Activated CD4-positive, alpha-beta T cell treated with anti-CD3 and anti-CD28 coated beads, Interleukin-2, amount 50 U/mL, for 48 hours (primary cell): ENCODE measurements around the gene RAB3D.

ENCODE experiments used
- DNase-seq, 2 experiments: peaks; one replicate each; pipeline ENCODE4 v3.0.0-alpha.2; 2020

The RAB3D gene

GRCh38 chr19:11295180-11295579 is 44.3 kb downstream of the RAB3D start:
- DNase-seq: no peak

DNA sequence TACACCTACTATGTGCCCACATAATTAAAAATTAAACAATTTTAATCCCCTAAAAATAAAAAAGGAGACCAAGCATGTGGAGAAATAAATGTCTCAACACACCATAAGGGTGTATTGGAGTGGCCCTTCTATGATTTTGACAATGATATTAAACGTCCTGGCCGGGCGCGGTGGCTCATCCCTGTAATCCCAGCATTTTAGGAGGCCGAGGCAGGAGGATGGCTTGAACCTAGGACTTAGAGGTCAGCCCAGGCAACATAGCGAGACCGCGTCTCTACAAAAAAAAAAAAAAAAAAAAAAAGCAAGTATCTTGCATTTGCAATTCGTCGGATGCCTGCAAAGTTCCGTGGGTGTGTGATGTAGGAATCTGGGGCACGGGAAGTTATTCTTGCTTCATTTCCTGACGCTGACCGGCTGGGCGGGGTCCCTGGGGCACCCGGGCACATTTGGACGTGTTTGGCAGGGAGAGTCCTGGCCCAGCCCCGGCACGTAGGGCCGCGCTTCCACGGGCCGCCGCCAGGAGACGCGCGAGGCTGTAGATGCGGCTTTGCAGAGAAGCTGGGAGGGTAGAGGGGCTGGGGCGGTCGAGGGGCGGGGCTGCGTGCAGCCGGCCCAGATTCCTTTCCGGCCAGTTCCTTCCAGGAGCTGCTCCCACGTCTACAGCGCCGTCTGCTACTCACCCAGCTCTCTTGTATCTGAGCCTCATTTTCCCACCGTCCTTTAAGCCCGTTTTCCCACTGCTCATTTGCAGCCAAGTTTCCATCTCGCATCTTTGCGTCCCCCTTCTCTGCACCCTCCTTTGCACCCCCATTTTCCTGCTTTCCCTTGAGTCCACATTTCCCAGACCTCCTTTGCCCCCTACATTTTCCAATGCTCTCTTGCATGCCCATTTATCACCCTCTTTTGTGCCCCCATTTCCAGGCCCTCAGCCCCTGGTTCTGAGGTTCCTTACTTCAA is 45.7 kb downstream of the RAB3D start:
- DNase-seq: peak; percentile 89 to 92

- DNase-seq: no peak
Observed at GRCh38 chr19:11291991-11292390, 47.5 kb downstream of the RAB3D start.

DNA sequence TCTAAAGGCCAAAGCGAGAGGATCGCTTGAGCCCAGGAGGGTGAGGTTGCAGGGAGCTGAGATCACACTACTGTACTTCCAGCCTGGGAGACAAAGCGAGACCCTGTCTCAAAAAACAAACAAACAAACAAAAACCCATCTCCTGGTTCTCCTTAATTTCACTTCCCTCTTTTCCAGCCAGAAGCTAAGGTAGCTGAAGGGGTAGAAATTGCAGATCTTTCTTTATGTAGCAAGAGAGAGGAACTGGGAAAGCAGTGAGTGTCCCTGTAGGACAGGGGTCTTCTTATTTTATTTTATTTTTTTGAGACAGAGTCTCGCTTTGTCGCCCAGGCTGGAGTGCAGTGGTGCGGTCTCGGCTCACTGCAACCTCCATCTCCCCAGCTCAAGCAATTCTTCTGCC is 48.0 kb downstream of the RAB3D start:
- no peak for DNase-seq

GRCh38 chr19:11290256-11290655 is 49.2 kb downstream of the RAB3D start:
- no peak for DNase-seq

- no peak for DNase-seq
Observed at GRCh38 chr19:11288349-11288748, 51.1 kb downstream of the RAB3D start.

DNA sequence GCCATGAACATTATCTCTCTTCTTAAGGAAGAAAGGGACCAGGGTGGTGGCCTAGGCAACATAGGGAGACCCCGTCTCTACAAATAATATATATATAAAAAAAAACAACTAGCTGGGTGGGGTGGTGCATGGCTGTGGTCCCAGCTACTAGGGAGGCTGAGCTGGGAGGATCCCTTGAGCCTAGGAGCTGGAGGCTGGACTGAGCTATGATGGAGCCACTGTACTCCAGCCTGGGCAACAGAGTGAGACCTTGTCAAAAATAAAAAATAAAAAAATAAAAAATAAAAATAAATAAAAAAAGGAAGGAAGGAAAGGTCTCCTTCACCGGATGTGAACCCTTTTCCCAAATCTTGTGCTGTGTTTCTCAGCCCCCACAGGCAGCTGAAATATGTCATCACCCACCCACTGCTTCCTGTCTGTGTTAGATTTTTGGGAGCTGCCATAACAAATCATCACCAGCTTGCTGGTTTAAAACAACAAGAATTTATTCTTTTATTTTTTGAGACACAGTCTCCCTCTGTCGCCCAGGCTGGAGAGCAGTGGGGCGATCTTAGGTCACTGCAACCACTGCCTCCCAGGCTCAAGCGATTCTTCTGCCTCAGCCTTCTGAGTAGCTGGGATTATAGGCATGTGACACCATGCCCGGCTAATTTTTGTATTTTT is 53.0 kb downstream of the RAB3D start:
- DNase-seq: no peak

GRCh38 chr19:11284515-11284914 is 54.9 kb downstream of the RAB3D start:
- DNase-seq: no peak

- no peak for DNase-seq
Observed at GRCh38 chr19:11281356-11282049, 58.0 kb downstream of the RAB3D start.

DNA sequence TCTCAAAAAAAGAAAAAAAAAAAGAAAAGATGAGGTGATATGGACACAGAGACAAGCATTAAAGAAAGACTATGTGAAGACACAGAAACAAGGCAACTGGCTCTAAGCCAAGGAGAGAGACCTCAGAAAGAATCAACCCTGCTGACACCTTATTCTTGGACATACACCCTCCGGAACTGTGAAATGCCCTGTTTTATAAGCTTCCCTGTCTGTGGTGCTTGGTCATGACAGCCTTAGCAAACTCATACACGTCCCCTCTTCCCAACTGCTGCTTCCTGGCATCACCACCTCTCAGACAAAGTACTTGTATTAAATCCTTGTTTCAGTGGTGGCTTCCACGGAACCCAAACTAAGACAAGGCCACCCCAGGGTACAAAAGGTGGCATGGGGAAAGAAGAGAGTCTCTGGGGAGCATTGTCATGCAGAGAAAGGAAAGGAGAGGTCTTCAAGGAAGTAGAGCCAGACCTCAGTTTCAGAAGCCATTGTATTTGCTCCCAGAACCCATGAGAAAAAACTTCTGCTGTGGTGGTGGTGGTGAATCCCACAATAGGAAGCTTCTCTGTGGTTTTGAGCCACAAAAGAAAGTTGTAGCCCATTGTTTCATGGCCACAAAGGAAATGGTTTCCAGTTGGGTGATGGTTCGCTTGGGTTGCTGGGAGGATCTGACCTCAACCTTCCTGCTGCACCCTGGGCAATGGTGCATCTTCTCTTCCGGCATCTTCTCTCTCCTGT is 59.8 kb downstream of the RAB3D start:
- DNase-seq: peak; percentile 13 to 35

DNA sequence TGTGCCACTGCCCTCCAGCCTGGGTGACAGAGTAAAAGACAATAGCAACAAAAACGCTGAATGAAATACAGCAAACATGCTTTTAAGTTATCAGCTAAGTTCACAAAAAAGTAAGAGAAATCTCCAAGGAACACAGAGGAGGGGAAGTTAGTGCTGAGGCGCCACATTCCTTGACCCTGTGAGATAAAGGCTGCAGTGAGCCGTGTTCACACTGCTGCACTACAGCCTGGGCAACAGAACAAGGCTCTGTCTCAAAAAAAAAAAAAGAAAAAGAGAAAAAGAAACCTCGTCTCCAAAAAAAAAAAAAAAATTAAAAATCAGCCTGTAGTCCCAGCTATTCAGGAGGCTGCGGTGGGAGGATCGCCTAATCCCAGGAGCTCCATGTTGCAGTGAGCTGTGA is 60.8 kb downstream of the RAB3D start:
- no peak for DNase-seq

DNA sequence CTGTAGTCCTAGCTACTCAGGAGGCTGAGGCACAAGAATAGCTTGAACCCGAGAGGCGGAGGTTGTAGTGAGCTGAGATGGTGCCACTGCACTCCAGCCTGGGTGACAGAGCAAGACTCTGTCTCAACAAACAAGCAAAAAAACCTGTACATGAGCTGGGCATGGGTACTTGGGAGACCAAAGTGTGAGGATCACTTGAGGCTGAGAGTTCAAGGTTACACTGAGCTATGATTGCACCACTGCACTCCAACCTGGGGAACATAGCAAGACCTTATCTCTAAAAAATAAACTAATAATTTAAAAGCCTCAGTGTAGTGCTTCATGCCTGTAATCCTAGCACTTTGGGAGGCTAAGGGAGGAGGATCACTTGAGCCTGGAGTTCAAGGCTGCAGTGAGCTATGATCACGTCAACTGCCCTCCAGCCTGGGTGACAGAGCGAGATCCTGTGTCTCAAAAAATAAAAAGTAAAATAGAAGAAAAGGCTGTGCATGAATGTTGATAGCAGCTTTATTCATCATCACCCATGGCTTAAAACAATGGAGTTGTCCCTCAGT is 64.8 kb downstream of the RAB3D start:
- DNase-seq: no peak

- no peak for DNase-seq
Observed at GRCh38 chr19:11273989-11274388, 65.5 kb downstream of the RAB3D start.

- no peak for DNase-seq
Observed at GRCh38 chr19:11273296-11273695, 66.2 kb downstream of the RAB3D start.
